Spleen (tissue), 7 donors: Measurements from ENCODE around the gene NYAP2.

Source experiments
- POLR2A ChIP-seq, 3 donors: fragments of 450-650 bp; IDR thresholded peaks; one replicate each; pipeline ENCODE4 v1.5.1; 2017; ENCODE audit warnings: antibody characterized with exemption in 3 of 3, mild to moderate bottlenecking in 1 of 3
- TF ChIP-seq, protein P1 (sequence below), 11 experiments: fragments of 200-600 bp in 7 of 11; fragments of 450-650 bp in 4 of 11; sonication (generic) in 4 of 11; IDR thresholded peaks in 8 of 11; conservative IDR thresholded peaks in 3 of 11; 1 replicate in 7 of 11; 2 replicates in 4 of 11; pipeline versions ENCODE4 v1.4.0 to v1.8.0; 2016 to 2021; ENCODE audit warnings: antibody characterized with exemption in 11 of 11, inconsistent platforms in 4 of 11, mild to moderate bottlenecking in 1 of 11
- donor health status: DM: no; HTN: no; CAD: no; lungs with moderate emphysema.
- donor health status: DM: no; HTN: no; CAD: no.
- donor health status: DM: no; HTN: no; CAD: no.

DNA sequence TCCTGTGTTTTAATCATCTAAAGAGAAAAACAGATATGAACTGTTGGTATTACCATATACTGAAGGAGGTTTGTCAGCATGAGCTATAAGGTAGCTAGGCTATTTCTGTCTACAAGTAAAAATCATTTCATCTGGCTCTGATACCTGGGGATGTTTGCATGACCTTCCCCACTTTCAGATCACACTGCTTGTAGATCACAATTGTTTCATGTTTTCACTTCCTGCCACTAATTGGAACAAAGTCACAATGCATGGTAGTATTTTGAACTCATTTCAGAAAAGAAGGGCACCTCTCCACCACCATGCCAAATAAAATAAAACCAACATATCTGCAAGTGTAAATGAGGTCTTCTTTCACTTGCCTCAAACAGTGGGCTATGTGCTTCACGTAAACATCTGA, 37.8 kb downstream of the NYAP2 start:
- TF ChIP-seq, protein P1, sequence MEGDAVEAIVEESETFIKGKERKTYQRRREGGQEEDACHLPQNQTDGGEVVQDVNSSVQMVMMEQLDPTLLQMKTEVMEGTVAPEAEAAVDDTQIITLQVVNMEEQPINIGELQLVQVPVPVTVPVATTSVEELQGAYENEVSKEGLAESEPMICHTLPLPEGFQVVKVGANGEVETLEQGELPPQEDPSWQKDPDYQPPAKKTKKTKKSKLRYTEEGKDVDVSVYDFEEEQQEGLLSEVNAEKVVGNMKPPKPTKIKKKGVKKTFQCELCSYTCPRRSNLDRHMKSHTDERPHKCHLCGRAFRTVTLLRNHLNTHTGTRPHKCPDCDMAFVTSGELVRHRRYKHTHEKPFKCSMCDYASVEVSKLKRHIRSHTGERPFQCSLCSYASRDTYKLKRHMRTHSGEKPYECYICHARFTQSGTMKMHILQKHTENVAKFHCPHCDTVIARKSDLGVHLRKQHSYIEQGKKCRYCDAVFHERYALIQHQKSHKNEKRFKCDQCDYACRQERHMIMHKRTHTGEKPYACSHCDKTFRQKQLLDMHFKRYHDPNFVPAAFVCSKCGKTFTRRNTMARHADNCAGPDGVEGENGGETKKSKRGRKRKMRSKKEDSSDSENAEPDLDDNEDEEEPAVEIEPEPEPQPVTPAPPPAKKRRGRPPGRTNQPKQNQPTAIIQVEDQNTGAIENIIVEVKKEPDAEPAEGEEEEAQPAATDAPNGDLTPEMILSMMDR (IDR thresholded peaks at IDR 0.05 in 8 of 11, conservative IDR thresholded peaks at IDR 0.05 in 3 of 11) = no peak
- TF ChIP-seq POLR2A (IDR thresholded peaks at IDR 0.05) = no peak
